Liver (tissue), 9 donors: ENCODE results near the gene XRCC1. TPM values are rescaled to one million over a fixed set of nuclear protein-coding genes. Genes with fewer than 3 reads are reported as not detected.

ENCODE experiments used
- DNase-seq: peaks from one replicate; pipeline ENCODE4 v3.0.0-alpha.2; 2017; ENCODE audit warnings: low spot score
- H3K27ac ChIP-seq, 2 donors: one replicate each; pipeline ENCODE4 v1.7.0; 2013; ENCODE audit warnings: inconsistent platforms in 2 of 2, low read length in 2 of 2, control low read depth in 1 of 2, low read depth in 1 of 2, mild to moderate bottlenecking in 1 of 2
- H3K27me3 ChIP-seq, 4 donors: one replicate each; pipeline versions ENCODE4 v1.6.1 to v1.7.0; 2013; ENCODE audit warnings: low read length in 3 of 4, inconsistent platforms in 1 of 4, mild to moderate bottlenecking in 1 of 4, moderate library complexity in 1 of 4; ENCODE audit not compliant: control insufficient read depth in 4 of 4, insufficient read depth in 4 of 4
- H3K36me3 ChIP-seq, 4 donors: one replicate each; pipeline versions ENCODE4 v1.6.1 to v1.7.0; 2013; ENCODE audit warnings: low read length in 3 of 4, mild to moderate bottlenecking in 3 of 4, low read depth in 1 of 4, moderate library complexity in 1 of 4; ENCODE audit not compliant: control insufficient read depth in 4 of 4, insufficient read depth in 3 of 4
- H3K4me1 ChIP-seq, 4 donors: one replicate each; pipeline versions ENCODE4 v1.6.1 to v1.7.0; 2013; ENCODE audit warnings: low read length in 3 of 4, mild to moderate bottlenecking in 3 of 4, moderate library complexity in 1 of 4; ENCODE audit not compliant: control insufficient read depth in 4 of 4, insufficient read depth in 4 of 4
- H3K4me3 ChIP-seq, 3 donors: one replicate each; pipeline versions ENCODE4 v1.6.1 to v1.7.0; 2013; ENCODE audit warnings: low read length in 3 of 3, control low read depth in 1 of 3, low read depth in 1 of 3, mild to moderate bottlenecking in 1 of 3
- H3K9ac ChIP-seq, 2 donors: one replicate each; pipeline ENCODE4 v1.7.0; 2013; ENCODE audit warnings: low read length in 2 of 2, mild to moderate bottlenecking in 2 of 2, moderate library complexity in 2 of 2, control low read depth in 1 of 2, low read depth in 1 of 2
- H3K9me3 ChIP-seq, 4 donors: one replicate each; pipeline versions ENCODE4 v1.6.1 to v1.7.0; 2013; ENCODE audit warnings: low read length in 3 of 4; ENCODE audit not compliant: control insufficient read depth in 4 of 4
- EGR1 ChIP-seq, 2 donors: IDR thresholded peaks; 2 replicates each; pipeline ENCODE4 v1.6.1; 2016 to 2018; ENCODE audit warnings: antibody characterized with exemption in 2 of 2, low read depth in 2 of 2
- FOXA1 ChIP-seq: IDR thresholded peaks from 2 replicates; pipeline ENCODE4 v1.6.1; 2016; ENCODE audit warnings: antibody characterized with exemption
- GABPA ChIP-seq, 2 donors: IDR thresholded peaks in 1 of 2; conservative IDR thresholded peaks in 1 of 2; 2 replicates each; pipeline ENCODE4 v1.6.1; 2016; ENCODE audit warnings: antibody characterized with exemption in 2 of 2, mild to moderate bottlenecking in 1 of 2, moderate library complexity in 1 of 2
- HNF4A ChIP-seq, 2 donors: conservative IDR thresholded peaks; 2 replicates each; pipeline ENCODE4 v1.6.1; 2016; ENCODE audit warnings: antibody characterized with exemption in 2 of 2, mild to moderate bottlenecking in 2 of 2
- HNF4G ChIP-seq: IDR thresholded peaks from 2 replicates; pipeline ENCODE4 v1.6.1; 2016; ENCODE audit warnings: antibody characterized with exemption
- NR2F2 ChIP-seq: IDR thresholded peaks from 2 replicates; pipeline ENCODE4 v1.6.1; 2016; ENCODE audit warnings: antibody characterized with exemption
- RAD21 ChIP-seq, 2 donors: IDR thresholded peaks; 2 replicates each; pipeline ENCODE4 v1.6.1; 2016; ENCODE audit warnings: antibody characterized with exemption in 2 of 2, mild to moderate bottlenecking in 2 of 2
- SP1 ChIP-seq: IDR thresholded peaks from 2 replicates; pipeline ENCODE4 v1.6.1; 2018; ENCODE audit warnings: antibody characterized with exemption, mild to moderate bottlenecking
- TAF1 ChIP-seq: conservative IDR thresholded peaks from 2 replicates; pipeline ENCODE4 v1.6.1; 2016; ENCODE audit warnings: antibody characterized with exemption, mild to moderate bottlenecking
- YY1 ChIP-seq: IDR thresholded peaks from 2 replicates; pipeline ENCODE4 v1.6.1; 2016; ENCODE audit warnings: antibody characterized with exemption, mild to moderate bottlenecking
- ZBTB33 ChIP-seq: IDR thresholded peaks from 2 replicates; pipeline ENCODE4 v1.6.1; 2016; ENCODE audit warnings: antibody characterized with exemption
- WGBS: extraction: QIAGEN DNeasy Blood & Tissue Kit; methylation state at CpG from one replicate; pipeline ENCODE4 v1.1.7; 2013; 5-methylcytosine and 5-hydroxymethylcytosine counted together
- polyA plus RNA-seq, 2 donors: library from polyadenylated mRNA; stranded (reverse) in 1 of 2; unstranded in 1 of 2; fragments of 200-250 nt in 1 of 2; fragments of >200 nt in 1 of 2; fragmentation: Nextera tagmentation in 1 of 2; extraction: Ambion mirVana in 1 of 2; gene quantifications; one replicate each; pipeline versions ENCODE4 v1.2.1 to v1.2.3, GENCODE V29; 2013 to 2015
- total RNA-seq, 2 donors: library from RNA; depleted of rRNA; stranded (reverse); fragments of >200 nt; gene quantifications; one replicate each; pipeline ENCODE4 v1.2.3, GENCODE V29; 2014
- TF ChIP-seq, protein P1 (sequence below): fragments of 150-350 bp; IDR thresholded peaks from 2 replicates; pipeline ENCODE4 v1.5.1; 2017; ENCODE audit warnings: improper control_type of control experiment, low read depth, low read length; ENCODE audit not compliant: missing input control
- TF ChIP-seq, protein P2 (sequence below): IDR thresholded peaks from 2 replicates; pipeline ENCODE4 v1.6.1; 2016; ENCODE audit warnings: antibody characterized with exemption, mild to moderate bottlenecking
- donor health status: healthy.
- donor health status: healthy.
- donor health status: healthy.
- donor health status: healthy.
- donor health status: healthy.

XRCC1 gene
- total and polyA plus RNA-seq, 4 donors = 3.6 to 9.8 (median 4.9) TPM

GRCh38 chr19:43522929-43523328 is 52.4 kb downstream of the XRCC1 start:
- Histone ChIP-seq H3K27me3 (no peaks in the 10 kb centered on the region), H3K4me1 (peaks cover 0 to 30% (median 26%) of the 10 kb centered on the region in 4 donors), H3K4me3 (no peak overlapping the region), H3K36me3 (peaks cover 0 to 3% (median under 1%) of the 10 kb centered on the region in 4 donors), H3K27ac (no peak overlapping the region), H3K9ac (peak overlapping the region in 1 of 2 donors; percentile 27), H3K9me3 (no peaks in the 10 kb centered on the region)
- WGBS = 86% methylated on average over 5 of the region's 5 CpGs
- TF ChIP-seq GABPA (IDR thresholded peaks at IDR 0.05 in 1 of 2, conservative IDR thresholded peaks at IDR 0.05 in 1 of 2) (no peak), EGR1 (IDR thresholded peaks at IDR 0.05; ENCODE audit: low read depth in 2 of 2) (no peak), TAF1 (no peak), HNF4G (no peak)
- no peak for DNase-seq

GRCh38 chr19:43519436-43520088 is 55.8 kb downstream of the XRCC1 start:
- Histone ChIP-seq H3K9ac (no peak overlapping the region), H3K4me1 (peaks cover 0 to 3% (median 2%) of the 10 kb centered on the region in 4 donors), H3K9me3 (no peaks in the 10 kb centered on the region), H3K4me3 (no peak overlapping the region), H3K27me3 (no peaks in the 10 kb centered on the region), H3K27ac (no peak overlapping the region), H3K36me3 (peaks cover 0 to 3% (median 2%) of the 10 kb centered on the region in 4 donors)
- peak; percentile 80 for DNase-seq
- TF ChIP-seq YY1 = no peak
- no peak for TF ChIP-seq EGR1 (IDR thresholded peaks at IDR 0.05; ENCODE audit: low read depth in 2 of 2)
- TF ChIP-seq FOXA1 = no peak
- TF ChIP-seq SP1 = no peak
- TF ChIP-seq, protein P1, sequence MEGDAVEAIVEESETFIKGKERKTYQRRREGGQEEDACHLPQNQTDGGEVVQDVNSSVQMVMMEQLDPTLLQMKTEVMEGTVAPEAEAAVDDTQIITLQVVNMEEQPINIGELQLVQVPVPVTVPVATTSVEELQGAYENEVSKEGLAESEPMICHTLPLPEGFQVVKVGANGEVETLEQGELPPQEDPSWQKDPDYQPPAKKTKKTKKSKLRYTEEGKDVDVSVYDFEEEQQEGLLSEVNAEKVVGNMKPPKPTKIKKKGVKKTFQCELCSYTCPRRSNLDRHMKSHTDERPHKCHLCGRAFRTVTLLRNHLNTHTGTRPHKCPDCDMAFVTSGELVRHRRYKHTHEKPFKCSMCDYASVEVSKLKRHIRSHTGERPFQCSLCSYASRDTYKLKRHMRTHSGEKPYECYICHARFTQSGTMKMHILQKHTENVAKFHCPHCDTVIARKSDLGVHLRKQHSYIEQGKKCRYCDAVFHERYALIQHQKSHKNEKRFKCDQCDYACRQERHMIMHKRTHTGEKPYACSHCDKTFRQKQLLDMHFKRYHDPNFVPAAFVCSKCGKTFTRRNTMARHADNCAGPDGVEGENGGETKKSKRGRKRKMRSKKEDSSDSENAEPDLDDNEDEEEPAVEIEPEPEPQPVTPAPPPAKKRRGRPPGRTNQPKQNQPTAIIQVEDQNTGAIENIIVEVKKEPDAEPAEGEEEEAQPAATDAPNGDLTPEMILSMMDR = peak; percentile 91
- no peak for TF ChIP-seq ZBTB33
- no peak for TF ChIP-seq NR2F2
- TF ChIP-seq HNF4A (conservative IDR thresholded peaks at IDR 0.05) = peak in 1 of 2 donors; percentile 18
- peak; percentile 98 to 99 for TF ChIP-seq RAD21 (IDR thresholded peaks at IDR 0.05)
- WGBS = 54% methylated on average over 10 of the region's 10 CpGs

DNA sequence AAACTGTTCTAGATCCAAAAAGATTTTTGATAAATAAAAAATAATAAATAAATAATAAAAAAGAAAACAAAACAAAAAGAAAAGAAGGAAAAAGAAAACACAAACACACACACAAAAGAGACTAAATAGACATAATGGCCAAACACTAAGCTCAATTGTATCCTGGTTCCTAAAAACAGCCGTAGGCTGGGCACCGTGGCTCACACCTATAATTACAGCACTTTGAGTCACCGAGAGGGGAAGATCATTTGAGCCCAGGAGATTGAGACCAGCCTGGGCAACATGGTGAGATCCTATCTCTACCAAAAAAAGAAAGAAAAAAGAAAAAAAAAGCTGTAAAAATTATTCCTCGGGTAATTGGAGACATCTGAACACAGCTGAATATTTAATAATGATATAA is 57.3 kb downstream of the XRCC1 start:
- no peak for TF ChIP-seq EGR1 (IDR thresholded peaks at IDR 0.05; ENCODE audit: low read depth in 2 of 2)
- TF ChIP-seq, protein P2, sequence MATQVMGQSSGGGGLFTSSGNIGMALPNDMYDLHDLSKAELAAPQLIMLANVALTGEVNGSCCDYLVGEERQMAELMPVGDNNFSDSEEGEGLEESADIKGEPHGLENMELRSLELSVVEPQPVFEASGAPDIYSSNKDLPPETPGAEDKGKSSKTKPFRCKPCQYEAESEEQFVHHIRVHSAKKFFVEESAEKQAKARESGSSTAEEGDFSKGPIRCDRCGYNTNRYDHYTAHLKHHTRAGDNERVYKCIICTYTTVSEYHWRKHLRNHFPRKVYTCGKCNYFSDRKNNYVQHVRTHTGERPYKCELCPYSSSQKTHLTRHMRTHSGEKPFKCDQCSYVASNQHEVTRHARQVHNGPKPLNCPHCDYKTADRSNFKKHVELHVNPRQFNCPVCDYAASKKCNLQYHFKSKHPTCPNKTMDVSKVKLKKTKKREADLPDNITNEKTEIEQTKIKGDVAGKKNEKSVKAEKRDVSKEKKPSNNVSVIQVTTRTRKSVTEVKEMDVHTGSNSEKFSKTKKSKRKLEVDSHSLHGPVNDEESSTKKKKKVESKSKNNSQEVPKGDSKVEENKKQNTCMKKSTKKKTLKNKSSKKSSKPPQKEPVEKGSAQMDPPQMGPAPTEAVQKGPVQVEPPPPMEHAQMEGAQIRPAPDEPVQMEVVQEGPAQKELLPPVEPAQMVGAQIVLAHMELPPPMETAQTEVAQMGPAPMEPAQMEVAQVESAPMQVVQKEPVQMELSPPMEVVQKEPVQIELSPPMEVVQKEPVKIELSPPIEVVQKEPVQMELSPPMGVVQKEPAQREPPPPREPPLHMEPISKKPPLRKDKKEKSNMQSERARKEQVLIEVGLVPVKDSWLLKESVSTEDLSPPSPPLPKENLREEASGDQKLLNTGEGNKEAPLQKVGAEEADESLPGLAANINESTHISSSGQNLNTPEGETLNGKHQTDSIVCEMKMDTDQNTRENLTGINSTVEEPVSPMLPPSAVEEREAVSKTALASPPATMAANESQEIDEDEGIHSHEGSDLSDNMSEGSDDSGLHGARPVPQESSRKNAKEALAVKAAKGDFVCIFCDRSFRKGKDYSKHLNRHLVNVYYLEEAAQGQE = no peak
- no peak for TF ChIP-seq SP1
- TF ChIP-seq TAF1 = no peak
- no peak for TF ChIP-seq NR2F2
- TF ChIP-seq HNF4G = no peak
- Histone ChIP-seq H3K9me3 (no peaks in the 10 kb centered on the region), H3K4me3 (no peak overlapping the region), H3K27ac (no peak overlapping the region), H3K27me3 (no peaks in the 10 kb centered on the region), H3K4me1 (peaks cover 0 to 1% (median 0%) of the 10 kb centered on the region in 4 donors), H3K9ac (no peak overlapping the region), H3K36me3 (peaks cover 0 to 3% (median 2%) of the 10 kb centered on the region in 4 donors)
- no peak for DNase-seq
- 67% methylated on average over 4 of the region's 4 CpGs for WGBS
